HG03139 (cell line): ENCODE measurements around the gene RPUSD1.
"Not testable (repeated sequence)": the region's sequence is repeated elsewhere in the genome, so short reads cannot be mapped to it uniquely, and the experiment has no call there.

Experiments used
- ATAC-seq: cut with Tn5 transposase; IDR thresholded peaks from one replicate; pipeline ENCODE4 v1.9.1; 2021; ENCODE audit not compliant: unreplicated experiment

Gene RPUSD1

DNA sequence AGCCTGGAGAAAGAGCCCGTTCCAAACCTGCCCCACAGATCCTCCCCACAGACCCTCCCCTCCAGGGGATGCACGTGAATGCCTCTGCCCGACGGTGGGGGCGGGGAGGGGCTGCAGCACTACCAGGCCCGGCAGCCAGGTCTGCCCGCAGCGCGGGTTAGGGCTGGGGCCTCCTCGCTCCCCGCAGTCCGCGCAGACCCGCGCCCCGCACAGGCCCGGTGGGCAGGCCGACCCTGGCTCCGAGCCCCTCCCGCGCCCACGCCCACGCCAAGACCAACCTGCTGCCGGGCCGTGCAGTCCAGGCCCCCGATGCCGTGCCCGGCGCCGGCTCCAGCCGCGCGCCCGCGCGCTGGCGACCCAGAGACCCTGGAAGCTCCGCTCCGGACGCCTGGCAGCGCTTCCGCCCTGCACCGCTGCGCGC is at the start of gene RPUSD1:
Gene RPUSD1, minus strand, starts transcription at position 404 of the 421 bp plus-strand sequence. CDS start 644 bp downstream, outside the sequence.
- ATAC-seq = no peak

DNA sequence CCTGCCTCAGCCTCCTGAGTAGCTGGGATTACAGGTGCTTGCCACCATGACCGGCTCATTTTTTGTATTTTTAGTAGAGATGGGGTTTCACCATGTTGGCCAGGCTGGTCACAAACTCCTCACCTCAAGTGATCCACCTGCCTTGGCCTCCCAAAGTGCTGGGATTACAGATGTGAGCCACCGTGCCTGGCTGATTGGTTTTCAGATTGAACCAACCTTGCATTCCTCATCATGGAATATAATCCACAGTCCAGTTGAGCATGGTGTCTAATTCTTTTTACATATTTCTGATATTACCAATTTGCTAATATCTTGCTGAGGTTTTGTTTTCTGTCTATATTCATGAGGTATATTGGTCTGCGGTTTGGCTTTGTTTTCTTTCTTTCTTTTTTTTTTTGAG is 48.6 kb upstream of the RPUSD1 start:
- ATAC-seq = not testable (repeated sequence)

DNA sequence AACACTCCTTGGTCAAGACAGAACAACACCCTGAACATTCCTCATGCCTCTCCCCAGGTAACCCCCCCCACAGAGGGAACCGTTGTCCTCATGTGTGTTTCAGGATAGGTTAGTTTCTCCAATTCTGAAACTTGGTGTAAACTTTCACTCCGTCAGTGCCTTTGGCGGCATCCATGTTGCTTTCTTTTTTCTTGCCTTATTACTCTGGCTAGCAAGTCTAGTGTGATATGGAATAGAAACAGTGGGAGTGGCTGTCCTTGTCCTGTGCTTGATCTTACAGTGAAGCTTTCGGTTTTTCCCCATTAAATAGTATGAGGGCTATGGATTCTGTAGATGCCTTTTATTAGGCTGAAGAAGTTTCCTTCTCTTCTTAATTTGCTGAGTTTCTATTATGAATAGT is 48.0 kb upstream of the RPUSD1 start:
- ATAC-seq = no peak

- ATAC-seq = no peak
Measured at GRCh38 chr16:835373-835772, 47.2 kb upstream of the RPUSD1 start.

DNA sequence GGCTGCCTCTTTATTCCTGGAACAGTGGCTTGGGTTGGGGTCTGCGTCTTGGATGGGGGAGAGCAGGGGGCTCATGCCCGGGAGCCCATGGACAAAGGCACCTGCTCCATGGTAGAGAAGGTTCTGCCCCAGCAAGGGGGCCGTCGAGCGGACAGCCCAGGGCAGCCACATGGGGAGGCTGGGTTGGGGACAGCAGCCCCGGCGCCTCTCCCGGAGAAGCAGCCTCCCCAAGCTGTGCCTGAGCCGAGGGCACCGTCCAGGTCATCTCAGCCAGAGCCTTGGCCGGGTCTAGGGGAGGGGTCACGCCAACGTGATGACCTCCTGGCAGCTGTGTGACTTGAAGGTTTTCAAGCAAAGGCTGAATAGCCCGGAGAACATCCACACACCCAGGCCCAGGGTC is 45.2 kb upstream of the RPUSD1 start:
- ATAC-seq = no peak

DNA sequence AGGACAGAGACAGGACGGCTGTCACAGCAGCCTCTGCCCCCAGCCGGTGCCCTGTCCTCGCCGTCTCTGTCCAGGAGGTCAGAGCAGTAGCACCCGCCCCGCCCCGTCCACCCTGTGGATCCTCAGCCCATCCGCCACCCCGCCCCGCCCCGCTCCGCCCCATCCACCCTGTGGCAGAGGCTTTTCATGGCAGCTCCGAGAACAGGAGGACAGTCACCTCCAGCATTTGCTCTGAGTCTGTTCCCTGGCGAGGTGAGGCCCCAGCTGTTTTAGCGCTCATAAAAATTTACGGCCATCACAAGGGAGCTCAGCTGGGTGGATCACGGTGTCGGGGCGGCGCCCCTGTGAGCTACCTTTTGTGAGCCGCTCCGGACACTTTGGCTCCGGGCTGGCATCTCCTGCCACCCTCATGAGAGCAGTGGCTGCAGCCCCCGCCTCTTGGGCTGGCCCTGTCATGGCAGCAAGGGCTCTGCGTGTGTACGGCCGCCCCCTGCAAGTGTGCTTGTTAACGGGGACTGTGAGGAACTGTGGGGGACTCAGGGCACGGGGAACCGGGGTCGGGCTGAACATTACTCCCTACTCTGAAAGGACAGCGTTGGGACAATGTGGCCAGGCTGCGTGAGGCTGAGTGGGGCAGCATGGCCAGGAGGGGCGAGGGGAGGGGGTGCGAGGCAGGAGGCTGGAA is 44.6 kb upstream of the RPUSD1 start:
- no peak for ATAC-seq

- no peak for ATAC-seq
Measured at GRCh38 chr16:831571-832413, 43.6 kb upstream of the RPUSD1 start.

DNA sequence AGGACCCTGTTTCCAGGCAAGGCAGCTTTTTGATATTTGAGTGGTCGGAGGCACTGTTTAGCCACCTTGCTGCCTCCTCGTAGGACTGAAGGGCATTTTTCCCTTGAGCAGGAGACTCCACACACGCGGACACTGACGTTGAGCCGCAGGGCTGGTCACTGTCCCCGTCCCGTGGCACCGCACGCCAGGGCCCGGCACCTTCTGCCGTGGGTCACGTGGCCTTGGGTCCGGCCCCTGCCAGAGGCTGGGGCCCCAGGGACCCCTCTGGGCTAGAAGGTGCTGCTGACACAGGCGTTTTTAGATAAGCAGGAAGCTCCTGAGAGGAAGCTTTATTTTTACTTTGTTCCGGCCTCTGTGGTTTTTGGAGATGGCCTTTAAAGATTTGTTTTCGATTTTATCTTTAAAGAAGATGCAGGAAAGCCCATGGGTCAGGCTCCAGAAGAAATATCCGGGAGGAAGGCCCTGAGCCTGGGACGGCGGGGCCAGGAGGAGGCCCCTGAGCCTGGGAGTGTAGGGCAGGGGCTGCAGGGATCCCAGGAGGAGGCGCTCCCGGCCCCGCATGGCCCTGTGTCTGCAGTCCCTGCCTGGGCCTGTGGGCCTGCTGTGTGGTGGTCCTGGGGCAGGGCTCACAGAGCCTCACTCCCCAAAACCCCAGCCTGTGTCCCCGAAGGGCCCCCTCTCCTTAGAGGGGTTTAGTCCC is 42.8 kb upstream of the RPUSD1 start:
- no peak for ATAC-seq

DNA sequence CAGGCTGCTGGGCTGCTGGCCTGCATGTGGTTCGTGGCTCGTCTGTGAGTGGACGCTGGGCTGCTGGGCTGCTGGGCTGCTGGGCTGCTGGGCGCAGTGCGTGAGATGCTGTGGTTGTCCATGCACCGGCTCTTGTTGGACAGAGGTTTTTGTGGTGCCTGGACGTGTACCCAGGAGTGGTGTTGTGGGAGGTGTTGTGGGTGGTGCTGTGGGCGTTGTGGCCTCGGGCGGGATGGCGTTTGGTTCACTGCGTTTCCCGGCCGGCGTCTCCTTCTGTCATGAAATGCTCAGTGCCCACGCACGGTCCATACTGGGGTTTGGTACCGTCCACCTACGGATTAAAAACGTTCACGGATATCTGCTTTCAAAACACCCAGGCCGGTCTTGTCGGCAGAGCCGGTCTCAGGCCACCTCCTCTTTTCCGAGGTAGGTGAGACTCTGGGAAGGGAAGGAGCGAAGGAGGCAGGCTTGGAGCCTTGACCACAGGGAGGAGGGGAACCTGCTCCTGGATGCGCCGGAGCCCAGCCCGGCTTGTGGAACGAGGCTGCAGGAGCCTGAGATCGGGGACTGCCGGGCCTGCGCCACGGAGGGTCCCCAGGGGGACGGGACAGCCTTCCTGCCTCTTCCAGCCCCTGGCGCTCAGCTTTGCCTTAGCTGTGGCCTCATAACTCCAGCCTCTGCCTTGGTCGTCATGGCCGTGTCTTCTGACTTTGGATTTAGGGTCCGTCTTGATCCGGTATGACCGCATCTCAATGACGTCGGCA is 42.1 kb upstream of the RPUSD1 start:
- ATAC-seq = no peak

DNA sequence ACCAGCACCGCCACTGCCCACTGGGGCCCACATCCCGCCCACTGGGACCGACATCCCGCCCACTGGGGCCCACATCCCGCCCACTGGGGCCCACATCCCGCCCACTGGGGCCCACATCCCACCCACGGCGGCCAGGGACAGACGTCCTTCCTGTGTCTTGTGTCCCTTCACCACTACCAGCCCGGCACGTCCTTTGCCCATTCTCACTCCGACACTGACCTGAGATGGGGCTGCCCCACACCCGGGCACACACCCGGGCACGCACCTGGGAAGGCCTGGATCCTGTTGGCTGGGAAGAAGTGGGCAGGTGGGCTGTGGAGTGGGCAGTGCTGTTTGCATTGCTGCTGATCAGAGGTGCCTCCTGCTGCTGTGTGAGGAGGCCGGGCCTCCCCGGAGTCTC is 40.7 kb upstream of the RPUSD1 start:
- no peak for ATAC-seq

GRCh38 chr16:827513-827912 is 39.3 kb upstream of the RPUSD1 start:
- ATAC-seq = no peak

- no peak for ATAC-seq
Measured at GRCh38 chr16:825341-826061, 37.3 kb upstream of the RPUSD1 start.

DNA sequence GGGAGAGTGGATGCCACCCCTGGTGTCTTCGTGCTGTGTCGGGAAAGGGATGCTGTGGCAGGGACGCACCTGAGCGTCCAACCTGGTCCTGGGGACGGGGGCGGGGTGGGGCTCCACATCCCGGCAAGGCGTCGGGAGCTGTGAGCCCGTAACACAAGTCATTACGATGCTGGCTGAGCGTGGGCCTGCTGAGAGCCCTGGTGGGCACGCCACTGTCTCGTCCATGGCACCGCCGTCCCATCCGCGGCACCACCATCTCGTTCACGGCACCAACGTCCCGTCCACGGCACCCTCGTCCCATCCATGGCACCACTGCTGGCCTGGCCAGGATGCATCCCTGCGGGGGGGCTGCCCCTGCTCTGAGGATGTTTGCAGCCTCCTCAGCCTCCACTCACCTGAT is 36.4 kb upstream of the RPUSD1 start:
- no peak for ATAC-seq

- no peak for ATAC-seq
Measured at GRCh38 chr16:824194-824593, 36.0 kb upstream of the RPUSD1 start.

DNA sequence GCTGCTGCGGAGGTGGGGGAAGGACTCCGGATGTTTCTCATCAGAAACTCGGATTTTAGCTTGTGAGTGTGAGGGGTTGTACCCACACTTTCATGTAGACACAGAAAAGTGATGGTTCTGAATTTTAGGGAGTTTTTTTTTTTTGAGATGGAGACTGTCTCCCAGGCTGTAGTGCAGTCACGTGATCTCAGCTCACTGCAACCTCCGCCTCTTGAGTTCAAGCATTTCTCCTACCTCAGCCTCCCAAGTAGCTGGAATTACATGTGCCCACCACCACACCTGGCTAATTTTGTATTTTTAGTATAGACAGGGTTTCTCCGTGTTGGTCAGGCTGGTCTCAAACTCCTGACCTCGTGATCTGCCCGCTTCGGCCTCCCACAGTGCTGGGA is 34.7 kb upstream of the RPUSD1 start:
- ATAC-seq = no peak

- no peak for ATAC-seq
Measured at GRCh38 chr16:822174-822908, 34.2 kb upstream of the RPUSD1 start.

GRCh38 chr16:821751-822150 is 33.6 kb upstream of the RPUSD1 start:
- no peak for ATAC-seq

GRCh38 chr16:820748-821147 is 32.6 kb upstream of the RPUSD1 start:
- no peak for ATAC-seq

GRCh38 chr16:820044-820408 is 31.8 kb upstream of the RPUSD1 start:
- ATAC-seq = not testable (repeated sequence)
